LoVo (cell line): Measurements from ENCODE around the gene SLK.

Experiments
- DNase-seq: peaks from one replicate; pipeline ENCODE4 v3.0.0-alpha.2; 2016; ENCODE audit warnings: low spot score

Gene SLK

DNA sequence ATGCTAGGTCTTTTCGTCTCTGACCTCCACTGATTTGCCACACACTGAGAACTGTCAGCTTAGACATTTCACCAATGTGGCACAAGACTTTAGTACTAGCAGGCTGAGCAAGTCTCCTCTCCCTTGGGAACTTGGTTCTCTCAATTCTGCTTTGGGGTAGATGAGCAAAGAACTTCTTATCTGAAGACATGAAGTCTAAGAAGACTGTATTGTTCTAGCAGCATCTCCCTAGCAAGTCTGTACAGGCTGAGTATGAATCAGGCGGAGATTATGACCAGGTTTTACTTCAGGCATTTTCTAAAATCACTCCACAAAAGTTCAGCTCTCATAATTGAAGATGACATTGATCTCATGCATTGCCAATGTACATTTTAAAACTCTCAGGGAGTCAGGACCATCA is 25.1 kb upstream of the SLK start:
- no peak for DNase-seq

DNA sequence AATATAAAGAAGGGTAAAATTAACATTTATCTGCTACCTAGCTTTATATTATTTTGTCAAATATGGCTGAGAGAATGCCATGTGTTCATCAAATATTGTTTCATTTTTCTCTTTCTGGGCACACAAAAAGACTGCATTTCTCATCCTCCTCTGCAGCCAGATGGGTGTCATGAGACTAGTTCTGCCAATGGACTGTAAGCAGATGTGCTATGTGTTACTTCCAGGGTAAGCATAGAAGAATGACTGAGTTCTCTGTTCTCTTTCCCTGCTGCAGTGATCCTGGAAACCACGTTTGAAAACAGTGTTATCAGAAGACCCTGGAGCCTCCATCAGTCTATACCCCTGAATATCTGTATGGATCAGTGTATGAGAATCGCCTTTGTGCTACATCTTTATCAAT is 24.1 kb upstream of the SLK start:
- DNase-seq: no peak

DNA sequence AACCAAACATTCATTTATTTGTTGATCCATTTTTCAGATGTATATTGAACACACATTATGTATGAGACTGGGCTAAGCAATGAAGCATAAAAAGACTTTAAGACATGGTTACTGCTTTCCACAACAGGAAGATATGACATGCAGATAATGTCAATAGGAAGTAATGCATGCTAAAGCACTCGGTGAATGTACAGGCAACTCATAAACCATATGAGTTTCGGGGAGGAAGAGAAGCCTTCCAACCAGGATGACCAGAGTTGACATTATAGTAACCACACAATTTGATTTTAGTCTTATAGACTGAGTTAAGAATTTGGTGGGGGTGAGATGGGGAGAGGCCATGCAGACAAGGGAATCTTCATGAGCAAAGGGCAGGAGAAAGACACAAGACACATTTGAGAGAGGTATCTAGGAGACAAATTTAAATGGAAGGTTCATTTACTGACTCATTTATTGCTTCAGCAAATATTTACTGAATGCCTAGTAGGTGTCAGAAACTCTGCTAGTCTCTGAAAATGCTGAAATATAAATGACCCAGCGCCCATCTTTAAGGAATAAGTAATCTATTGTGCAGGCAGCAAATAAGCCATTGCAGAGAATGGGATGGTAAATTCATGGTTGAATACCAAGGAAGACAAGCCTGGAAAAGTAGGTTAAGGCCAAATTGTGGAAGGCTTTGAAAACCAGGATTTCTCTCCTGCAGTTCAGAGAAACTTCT is 19.0 kb upstream of the SLK start:
- no peak for DNase-seq

DNA sequence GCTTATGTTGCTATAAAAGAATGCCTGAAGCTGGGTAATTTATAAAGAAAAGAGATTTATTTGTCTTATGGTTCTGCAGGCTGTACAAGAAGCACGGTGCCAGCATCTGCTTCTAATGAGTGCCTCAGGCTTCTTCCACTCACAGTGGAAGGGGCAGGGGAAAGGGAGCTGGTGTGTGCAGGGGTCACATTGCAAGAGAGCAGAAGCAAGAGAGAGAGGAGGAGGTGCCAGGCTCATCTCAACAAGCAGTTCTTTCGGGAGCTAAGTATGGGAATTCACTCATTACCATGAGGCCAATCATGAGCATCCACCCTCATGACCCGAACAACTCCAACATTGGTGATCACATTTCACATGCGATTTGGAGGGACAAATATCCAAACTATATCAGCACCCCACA is 17.2 kb upstream of the SLK start:
- no peak for DNase-seq

DNA sequence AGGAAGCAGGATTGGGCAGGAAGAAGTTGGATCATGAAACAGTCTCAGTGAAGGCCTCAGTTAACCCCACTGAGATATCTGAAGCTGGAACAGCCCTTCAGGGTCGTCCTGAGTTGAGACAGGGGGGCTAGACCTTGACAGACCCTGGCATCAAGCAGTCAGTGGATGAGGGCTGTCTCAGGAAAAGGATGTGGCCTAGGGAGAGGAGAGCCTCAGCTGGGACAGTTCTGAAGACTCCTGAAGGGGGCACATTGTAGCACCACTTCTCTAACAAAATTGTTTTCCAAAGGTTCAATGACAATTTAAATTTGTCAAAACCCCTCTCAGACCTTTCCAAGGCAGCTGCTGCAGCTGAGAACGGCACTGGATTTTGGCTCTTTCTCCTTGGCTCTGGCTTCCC is 15.8 kb upstream of the SLK start:
- DNase-seq: no peak

DNA sequence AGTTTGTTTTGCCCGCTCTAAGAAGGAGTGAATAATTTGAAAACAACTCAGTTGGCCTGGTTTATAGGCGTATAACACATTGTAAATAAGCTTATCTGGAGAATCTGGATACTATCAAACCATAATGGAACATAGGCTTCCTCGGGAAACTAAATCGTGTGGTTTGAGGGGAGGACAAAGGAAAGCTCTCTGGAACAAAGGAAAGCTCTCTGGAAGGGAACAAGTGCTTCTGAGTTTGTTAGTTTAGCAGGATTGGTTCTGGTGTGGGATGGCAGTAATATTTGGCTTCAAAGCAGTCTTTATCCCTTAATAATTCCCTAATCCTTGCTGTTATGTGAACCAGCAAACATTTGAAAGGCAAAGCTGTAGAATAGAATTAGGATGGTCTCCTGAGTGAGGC is 15.0 kb upstream of the SLK start:
- no peak for DNase-seq

DNA sequence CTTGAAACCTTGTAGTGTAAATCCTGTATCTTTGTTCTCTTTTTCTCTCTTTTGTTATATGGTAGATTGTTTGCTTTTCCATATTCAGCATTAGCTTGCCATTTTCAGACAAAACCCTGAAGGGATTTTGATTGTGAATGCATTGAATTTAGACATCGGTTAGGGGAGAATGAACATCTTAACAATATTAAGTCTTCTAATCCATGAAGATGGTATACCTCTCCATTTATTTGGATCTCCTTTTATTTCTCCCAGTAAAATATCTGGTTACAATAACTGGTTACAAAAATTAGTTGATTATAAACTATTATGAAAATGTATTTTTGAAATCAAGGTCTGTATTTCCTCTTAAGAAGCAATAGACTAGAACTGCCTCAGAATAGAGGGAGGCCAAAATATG is 12.4 kb upstream of the SLK start:
- no peak for DNase-seq

DNA sequence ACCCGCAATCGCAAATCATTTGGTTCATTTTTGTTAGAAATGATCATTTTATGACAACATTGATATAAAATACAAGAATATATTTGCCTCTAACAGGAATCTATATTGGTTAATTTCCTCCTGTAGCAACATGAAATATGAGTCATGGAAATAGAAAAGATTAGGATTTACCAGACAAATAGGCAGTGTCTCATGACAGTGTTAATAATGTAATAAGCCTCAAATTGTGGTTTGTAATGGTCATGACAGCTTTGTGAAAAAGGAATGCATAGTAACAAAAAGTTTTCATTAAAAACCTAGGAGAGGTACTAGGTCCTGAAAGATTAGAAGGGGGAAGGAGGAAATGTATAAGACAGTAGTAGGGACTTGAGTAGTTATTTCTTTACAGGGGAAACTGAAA is 7.9 kb upstream of the SLK start:
- no peak for DNase-seq

DNA sequence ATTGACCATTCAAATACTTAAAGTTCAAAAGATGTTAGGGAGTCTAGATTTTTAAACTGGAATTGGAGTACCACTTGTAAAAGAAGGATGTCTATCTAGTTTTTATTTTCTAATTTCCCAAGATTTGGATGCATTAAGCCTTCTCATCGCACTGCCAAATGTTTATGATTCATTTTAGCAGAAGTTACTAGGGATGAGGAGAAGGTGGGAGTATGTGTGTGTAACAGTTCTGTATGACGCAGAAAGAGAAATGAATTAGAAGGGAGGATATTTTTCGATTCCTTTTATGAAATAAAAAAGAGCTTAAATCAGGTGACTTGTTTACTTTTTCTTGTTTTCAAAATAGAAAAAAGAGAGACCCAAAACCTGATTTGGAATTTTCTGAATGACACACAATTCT is 6.8 kb upstream of the SLK start:
- no peak for DNase-seq

DNA sequence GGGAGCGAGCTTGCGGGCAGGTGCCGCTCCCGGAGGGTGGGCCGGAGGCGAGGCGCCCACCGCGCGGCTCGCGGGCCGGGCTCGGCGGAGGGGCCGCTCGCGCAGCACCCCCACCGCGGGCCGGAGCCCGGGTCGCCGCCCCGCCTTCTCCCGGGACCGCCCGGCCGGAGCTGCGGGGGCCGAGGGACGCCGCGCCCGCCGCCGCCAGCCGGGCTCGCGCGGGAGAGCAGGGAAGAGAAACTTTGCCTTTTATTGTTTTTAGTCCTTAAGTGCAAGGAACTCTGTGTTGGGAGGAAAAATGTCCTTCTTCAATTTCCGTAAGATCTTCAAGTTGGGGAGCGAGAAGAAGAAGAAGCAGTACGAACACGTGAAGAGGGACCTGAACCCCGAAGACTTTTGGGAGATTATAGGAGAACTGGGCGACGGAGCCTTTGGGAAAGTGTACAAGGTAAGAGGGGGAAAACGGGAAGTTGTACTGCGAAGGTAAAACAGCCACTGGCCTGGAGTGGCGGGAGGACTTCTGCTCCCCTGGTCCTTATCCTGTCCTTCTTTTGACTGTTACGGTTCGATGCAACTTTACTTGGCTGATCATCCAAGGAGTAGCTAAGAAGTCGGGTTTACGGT is 620 bp downstream of the SLK start:
- peak; percentile 12 for DNase-seq

DNA sequence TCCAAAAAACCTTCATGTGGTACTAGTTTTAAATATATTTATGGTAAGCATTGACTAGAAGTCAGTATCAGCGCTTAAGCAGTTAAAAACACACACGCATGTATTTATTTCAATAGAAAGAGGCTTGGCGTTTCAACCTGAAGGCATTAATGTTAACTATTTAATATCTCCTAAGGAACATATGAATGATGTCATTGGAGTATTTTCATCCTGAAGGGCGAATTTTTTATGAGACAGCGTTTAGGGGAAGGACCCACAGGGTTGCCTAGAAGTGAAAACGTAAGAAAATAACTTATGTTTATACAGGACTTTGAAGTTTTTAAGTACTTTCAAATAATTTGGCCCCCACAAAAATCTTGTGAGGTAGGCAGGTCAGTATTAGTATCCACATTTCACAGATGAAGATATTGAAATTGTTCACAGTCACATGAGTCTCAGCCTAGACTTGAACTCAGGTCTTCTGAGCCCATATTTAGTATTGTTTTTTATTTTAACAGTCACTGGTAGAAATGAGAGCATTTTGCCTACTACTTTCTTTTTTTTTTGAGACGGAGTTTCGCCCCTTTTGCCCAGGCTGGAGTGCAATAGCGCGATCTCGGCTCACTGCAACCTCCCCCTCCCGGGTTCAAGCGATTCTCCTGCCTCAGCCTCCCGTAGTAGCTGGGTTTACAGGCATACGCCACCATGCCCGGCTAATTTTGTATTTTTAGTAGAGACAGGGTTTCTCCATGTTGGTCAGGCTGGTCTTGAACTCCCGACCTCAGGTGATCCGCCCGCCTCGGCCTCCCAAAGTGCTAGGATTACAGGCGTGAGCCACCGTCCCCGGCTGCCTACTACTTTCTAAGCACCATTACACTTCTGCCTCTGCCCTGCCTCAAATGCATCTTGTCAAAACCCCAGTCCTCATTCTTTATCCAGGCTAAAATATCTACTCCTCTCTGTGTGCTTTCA is 1.8 kb downstream of the SLK start:
- DNase-seq: no peak

DNA sequence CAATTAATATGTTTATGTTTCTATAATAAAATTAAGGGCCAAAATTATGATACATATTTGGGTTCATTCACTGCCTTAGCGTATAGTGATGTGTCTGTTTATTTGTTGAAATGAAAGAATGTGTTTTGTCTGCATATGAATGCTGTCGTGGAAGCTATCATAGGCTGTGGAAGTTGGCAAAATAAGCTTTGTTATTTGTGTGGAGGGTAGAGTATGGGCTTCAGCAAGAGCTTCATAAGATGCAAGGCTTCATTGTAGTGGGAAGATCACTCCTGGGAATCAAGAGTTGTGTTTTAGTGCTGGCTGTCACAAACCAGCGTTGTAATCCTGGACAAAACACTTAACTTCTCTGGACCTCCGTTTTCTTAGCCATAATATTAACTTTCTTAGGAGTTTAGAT is 2.5 kb downstream of the SLK start:
- DNase-seq: no peak

DNA sequence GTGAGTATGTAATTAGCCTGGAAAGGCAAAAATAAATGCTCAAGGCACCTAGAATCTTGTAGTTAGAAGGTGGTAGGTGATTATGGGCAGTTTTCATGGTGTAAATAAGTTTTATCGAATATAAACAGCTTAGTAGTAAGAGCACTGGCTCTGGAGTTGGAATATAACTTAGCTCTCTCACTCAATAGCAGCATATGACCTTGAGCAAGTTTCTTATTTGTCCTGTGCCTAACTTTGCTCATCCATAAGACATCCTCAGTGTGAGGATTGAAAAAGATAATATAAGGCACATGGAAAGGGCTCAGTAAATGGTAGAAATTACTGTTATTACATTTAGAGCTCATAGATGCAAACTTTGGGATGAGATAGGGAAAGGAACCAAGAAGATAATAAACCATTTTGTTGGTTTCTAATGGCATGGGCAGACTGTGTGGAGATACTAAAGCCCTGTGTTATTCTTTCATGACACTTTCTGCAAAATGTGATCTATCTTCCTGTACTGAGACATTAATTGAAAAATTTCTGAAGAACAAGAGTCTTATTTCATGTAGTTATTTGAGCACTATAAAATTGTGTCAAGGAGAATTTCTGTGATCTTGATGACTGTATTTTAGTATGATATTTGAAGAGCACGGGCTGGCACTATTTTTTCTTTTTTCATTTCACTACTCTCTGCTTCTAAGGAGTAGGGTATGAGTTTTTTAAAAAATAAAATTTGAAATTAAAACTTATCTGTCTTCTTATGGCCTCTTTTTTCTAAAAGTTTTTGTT is 3.1 kb downstream of the SLK start:
- no peak for DNase-seq

DNA sequence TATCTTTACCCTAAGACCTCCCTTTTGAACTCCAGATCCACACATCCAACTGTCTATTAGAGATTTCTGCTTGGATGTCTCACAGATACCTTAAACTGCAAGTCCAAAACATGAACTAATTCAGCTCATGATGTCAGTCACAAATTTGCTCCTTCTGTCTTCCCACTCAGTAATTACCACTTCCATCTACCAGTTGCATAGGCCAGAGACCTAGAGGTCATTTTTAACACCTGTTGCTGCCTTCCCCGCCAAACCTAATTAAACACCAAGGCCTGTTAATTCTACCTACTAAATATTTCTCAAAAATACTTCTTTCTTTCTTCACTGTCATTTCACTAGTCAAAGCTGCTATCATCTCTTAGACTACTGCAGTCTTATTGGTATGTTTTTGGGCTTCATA is 8.2 kb downstream of the SLK start:
- no peak for DNase-seq

DNA sequence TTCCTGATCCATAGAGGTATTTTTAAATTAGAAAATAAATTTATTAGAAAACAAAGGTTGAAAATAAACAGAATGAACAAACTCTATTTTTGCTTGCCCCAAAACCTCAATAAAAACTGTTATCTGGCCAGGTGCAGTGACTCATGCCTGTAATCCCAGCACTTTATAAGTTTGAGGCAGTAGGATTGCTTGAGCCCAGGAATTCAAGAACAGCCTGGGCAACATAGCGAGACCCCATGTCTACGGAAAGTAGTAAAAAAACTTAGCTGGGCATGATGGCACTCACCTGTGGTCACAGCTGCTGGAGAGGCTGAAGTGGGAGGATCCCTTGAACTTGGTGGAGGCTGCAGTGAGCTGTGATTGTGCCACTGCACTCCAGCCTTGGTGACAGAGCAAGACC is 10.3 kb downstream of the SLK start:
- no peak for DNase-seq

DNA sequence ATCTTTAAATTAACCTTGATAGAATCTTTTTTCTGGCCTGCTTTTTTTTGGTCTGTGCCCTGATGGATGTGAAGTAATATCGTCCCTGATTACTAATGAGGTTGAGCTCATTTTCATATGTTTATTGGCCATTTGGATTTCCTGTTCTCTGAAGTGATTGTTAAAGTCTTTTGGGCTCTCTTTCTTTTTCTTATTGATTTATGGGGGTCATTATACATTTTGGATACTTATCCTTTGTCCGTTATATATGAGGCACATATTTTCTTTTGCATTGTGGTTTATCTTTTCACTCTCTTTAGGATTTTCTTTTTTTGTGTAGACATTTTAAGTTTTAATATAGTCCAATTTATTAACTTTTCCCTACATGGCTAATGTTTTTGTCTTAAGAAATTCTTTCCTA is 12.6 kb downstream of the SLK start:
- no peak for DNase-seq

DNA sequence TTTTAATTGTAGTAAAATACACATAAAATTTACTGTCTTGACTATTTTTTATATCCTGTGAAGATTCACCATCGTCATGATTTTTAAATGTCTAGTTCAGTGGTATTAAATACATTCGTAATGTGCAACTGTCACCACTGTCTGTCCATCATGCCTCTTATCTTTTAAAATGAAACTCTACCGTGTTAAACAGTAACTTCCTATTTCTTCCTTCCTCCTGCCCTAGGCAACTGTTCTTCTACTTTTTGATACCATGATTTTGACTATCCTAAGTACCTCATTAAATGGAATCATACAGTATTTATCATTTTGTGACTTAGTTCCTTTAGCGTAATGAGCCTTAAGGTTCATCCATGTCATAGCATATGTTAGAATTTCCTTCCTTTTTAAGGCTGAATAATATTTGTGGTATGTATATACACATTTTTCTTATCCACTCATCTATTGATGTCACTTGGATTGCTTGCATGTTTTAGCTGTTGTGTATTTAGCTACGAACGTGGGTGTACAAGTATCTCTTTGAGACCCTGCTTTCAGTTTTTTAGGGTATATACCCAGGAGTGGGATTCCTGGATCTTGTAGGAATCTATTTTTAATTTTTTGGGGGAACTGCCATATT is 13.5 kb downstream of the SLK start:
- DNase-seq: no peak

DNA sequence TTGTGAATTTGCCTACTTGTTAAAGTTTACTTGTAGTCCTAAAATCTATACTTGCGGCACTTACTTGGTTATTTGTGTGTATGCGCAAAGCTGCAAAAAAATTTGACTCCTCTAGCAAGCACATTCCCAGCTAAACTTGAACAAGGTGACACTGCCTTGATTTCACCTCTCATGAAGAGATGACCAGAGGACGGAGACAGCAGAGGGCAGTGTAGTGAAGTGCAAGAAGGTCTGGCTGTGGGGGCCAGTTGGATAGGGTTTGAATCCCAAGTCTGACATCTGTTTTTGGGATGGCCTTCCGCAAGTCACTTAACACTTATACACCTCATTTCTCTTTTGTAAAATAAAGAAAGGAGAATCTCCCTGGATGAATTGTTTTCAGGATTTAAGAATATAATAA is 15.7 kb downstream of the SLK start:
- DNase-seq: no peak

DNA sequence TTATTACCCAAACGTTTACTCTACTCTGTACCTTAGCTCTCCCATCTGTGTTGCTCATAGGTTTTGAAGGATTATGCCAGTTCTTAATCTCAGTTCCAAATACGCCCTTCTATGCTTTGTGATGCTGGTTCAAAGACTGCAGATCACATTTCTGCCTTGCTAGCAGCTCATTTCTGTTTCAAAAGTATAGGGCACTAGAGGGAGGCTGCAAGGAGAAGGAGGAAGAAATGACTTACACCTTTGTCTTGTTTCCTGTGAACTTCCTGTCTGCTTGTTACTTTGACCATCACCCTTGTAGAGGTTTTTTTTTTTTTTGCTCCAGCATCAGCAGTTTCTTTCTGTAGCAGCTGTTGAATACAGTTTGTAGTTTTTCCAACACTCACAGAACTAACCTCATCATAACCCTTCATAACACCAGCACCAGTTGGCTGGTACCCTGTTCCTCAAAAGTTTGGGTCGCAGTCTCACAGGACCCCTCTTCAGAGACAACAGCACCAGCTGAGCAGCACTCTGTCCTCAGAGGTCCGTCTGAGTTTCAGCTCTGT is 16.5 kb downstream of the SLK start:
- DNase-seq: no peak

DNA sequence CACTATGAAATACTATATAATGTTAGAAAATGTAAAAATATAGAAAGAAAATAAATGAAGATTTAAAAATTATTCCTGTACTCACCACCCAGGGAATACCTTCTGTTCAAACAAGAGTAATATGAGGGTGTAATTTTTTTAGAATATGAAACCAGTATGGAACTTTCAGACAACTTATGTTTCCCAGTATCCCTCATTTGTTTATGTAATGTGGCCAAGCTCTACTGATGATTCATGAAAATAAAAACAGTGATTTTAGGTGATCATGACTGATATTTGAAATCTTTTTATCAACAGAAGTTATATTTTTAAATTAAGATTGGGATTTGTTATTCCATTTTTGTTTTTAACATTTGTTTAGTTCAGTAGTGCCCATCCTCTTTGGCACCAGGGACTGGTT is 18.8 kb downstream of the SLK start:
- DNase-seq: no peak

DNA sequence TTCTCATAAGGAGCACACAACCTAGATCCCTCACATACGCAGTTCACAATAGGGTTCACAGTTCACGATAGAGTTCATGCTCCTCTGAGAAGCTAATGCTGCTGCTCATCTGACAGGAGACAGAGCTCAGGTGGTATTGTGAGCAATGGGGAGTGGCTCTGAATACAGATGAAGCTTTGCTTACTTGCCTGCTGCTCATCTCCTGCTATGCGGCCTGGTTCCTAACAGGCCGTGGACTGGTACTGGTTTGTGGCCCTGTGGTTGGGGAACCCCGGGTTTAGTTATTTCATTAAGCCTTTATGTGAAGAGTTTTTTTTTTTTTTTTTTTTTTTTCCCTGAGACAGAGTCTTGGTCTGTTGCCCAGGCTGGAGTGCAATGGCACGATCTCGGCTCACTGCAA is 19.4 kb downstream of the SLK start:
- DNase-seq: no peak

DNA sequence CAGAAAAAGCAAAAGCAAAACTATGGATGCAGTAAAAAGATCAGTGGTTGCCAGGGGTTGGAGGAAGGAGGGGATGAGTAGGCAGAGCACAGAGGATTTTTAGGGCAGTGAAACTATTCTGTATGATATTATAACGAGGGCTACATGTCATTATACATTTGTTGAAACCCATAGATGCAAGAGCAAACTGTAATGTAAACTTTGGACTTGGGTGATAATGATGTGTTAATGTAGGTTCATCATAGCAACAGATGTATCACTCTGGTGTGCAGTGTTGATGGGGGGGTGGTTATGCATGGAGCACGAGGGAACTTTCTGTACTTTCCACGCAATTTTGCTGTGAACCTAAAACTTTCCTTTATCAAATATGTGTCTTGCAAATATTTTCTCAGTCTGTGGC is 23.2 kb downstream of the SLK start:
- no peak for DNase-seq
